KMS-11 (cell line): ENCODE measurements around the gene IFT88.

Source experiments
- H2AFZ ChIP-seq: fragments of 200-600 bp; sonication (generic); 2 replicates; pipeline ENCODE4 v1.6.1; 2016; ENCODE audit warnings: antibody characterized with exemption, mixed run types, low read depth
- H3K27ac ChIP-seq: fragments of 200-600 bp; sonication (generic); 2 replicates; pipeline ENCODE4 v1.6.1; 2016; ENCODE audit warnings: mild to moderate bottlenecking, mixed run types
- H3K27me3 ChIP-seq: fragments of 200-600 bp; sonication (generic); 2 replicates; pipeline ENCODE4 v1.6.1; 2017; ENCODE audit warnings: mild to moderate bottlenecking, low read depth, mixed run types, moderate library complexity; ENCODE audit not compliant: insufficient read depth
- H3K36me3 ChIP-seq: fragments of 200-600 bp; sonication (generic); 2 replicates; pipeline ENCODE4 v1.6.1; 2017; ENCODE audit warnings: mild to moderate bottlenecking, mixed run types; ENCODE audit not compliant: insufficient read depth
- H3K4me1 ChIP-seq: fragments of 200-600 bp; sonication (generic); 2 replicates; pipeline ENCODE4 v1.6.1; 2016; ENCODE audit warnings: mild to moderate bottlenecking, low read depth, mixed run types; ENCODE audit not compliant: poor library complexity, severe bottlenecking
- H3K4me2 ChIP-seq: fragments of 200-600 bp; sonication (generic); 2 replicates; pipeline ENCODE4 v1.7.0; 2016; ENCODE audit warnings: mild to moderate bottlenecking, mixed run types
- H3K4me3 ChIP-seq: fragments of 200-600 bp; sonication (generic); IDR thresholded peaks from 2 replicates; pipeline ENCODE4 v1.6.1; 2017; ENCODE audit warnings: low read depth, low read length, mixed read lengths; ENCODE audit not compliant: insufficient read depth
- H3K79me2 ChIP-seq: fragments of 200-600 bp; sonication (generic); 2 replicates; pipeline ENCODE4 v1.6.1; 2016; ENCODE audit warnings: low read depth, mixed run types; ENCODE audit not compliant: insufficient read depth
- H3K9ac ChIP-seq: fragments of 200-600 bp; sonication (generic); 2 replicates; pipeline ENCODE4 v1.6.1; 2016; ENCODE audit warnings: mild to moderate bottlenecking, mixed run types
- H4K20me1 ChIP-seq: fragments of 200-600 bp; sonication (generic); 2 replicates; pipeline ENCODE4 v1.6.1; 2016; ENCODE audit warnings: mild to moderate bottlenecking, mixed run types; ENCODE audit not compliant: insufficient read depth
- TF ChIP-seq, protein P1 (sequence below): fragments of 200-600 bp; sonication (generic); conservative IDR thresholded peaks from 2 replicates; pipeline ENCODE4 v1.6.1; 2017; ENCODE audit warnings: low read depth, mild to moderate bottlenecking, antibody characterized with exemption, low read length, moderate library complexity, mixed read lengths

Gene IFT88

DNA sequence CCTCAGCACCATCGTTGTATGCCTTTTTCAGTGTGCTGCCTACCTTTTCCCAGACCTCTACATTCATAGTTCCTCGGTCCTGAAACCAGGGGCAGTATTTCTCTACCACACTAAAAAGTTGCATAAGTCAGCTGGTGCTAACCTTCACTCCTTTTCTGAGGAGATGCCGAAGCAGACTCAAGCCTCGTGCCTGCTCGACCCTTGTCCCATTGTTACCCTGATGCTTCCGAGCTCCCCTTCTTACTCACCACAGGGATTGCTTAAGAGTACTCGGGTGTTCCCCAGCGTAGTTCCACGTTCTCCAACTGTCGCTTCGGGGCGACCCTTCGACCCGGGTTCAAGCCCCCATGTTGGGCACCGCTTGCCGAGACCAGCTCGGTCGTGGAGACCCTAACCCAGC is 117.6 kb downstream of the IFT88 start:
- Histone ChIP-seq H3K27me3 (no peaks in the 10 kb centered on the region), H3K4me3 (no peak overlapping the region), H3K27ac (no peak overlapping the region), H3K79me2 (no peaks in the 10 kb centered on the region), H3K4me1 (no peaks in the 10 kb centered on the region), H3K9ac (no peak overlapping the region), H3K36me3 (no peaks in the 10 kb centered on the region), H4K20me1 (no peaks in the 10 kb centered on the region), H3K4me2 (no peak overlapping the region), H2AFZ (no peak overlapping the region)
- TF ChIP-seq, protein P1, sequence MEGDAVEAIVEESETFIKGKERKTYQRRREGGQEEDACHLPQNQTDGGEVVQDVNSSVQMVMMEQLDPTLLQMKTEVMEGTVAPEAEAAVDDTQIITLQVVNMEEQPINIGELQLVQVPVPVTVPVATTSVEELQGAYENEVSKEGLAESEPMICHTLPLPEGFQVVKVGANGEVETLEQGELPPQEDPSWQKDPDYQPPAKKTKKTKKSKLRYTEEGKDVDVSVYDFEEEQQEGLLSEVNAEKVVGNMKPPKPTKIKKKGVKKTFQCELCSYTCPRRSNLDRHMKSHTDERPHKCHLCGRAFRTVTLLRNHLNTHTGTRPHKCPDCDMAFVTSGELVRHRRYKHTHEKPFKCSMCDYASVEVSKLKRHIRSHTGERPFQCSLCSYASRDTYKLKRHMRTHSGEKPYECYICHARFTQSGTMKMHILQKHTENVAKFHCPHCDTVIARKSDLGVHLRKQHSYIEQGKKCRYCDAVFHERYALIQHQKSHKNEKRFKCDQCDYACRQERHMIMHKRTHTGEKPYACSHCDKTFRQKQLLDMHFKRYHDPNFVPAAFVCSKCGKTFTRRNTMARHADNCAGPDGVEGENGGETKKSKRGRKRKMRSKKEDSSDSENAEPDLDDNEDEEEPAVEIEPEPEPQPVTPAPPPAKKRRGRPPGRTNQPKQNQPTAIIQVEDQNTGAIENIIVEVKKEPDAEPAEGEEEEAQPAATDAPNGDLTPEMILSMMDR, result no peak

DNA sequence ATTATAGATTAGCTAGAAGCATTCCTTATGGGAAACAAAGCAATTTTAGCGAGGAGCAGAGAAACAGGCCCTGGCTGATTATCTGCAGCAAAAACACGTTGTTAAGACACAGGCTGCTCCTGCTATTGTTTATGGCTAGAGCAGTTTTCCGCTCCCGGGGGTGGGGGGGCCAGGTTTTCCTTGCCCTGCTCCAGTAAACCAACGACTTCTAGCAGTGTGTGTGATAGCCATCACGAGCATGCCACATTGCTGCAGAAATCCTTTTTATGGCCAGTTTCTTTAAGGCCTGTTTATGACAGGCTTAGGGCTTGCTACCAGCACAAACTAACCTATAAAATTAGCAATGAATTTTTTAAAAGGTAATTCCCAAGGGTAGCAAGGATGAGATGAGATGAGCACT is 118.1 kb downstream of the IFT88 start:
- no peak overlapping the region for H2AFZ ChIP-seq

DNA sequence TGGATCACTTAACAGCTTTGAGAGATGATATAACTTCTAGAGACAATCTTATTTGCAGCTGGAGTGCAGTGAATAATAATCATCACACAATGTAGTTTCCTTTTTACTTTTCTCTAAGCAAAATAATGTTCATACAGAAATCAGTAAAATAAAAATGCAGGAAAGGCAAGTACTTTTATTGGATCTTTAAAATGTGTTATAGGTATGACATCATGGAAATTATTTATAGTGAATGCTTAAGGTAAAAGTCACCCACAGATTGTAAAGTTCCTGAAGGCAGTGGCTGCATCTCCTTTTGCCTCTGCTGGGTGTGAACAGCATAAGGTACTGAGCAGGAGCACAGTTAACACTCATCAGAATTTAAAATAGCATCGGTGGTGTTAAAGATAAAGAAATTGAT is 119.2 kb downstream of the IFT88 start:
- H4K20me1 ChIP-seq, result no peaks in the 10 kb centered on the region
- H2AFZ ChIP-seq, result no peak overlapping the region
- no peaks in the 10 kb centered on the region for H3K36me3 ChIP-seq
- TF ChIP-seq, protein P1, result no peak
- no peak overlapping the region for H3K4me2 ChIP-seq
- H3K4me3 ChIP-seq, result no peak overlapping the region
- no peak overlapping the region for H3K9ac ChIP-seq
- no peak overlapping the region for H3K27ac ChIP-seq
- no peaks in the 10 kb centered on the region for H3K4me1 ChIP-seq
- no peaks in the 10 kb centered on the region for H3K79me2 ChIP-seq
- H3K27me3 ChIP-seq, result no peaks in the 10 kb centered on the region

More for the DNA sequence above, 118.1 kb downstream of the IFT88 start:
- Histone ChIP-seq H3K27ac (no peak overlapping the region), H3K4me3 (no peak overlapping the region), H4K20me1 (no peaks in the 10 kb centered on the region), H3K27me3 (no peaks in the 10 kb centered on the region), H3K4me1 (no peaks in the 10 kb centered on the region), H3K36me3 (no peaks in the 10 kb centered on the region), H3K79me2 (no peaks in the 10 kb centered on the region), H3K9ac (no peak overlapping the region), H3K4me2 (no peak overlapping the region)
- TF ChIP-seq, protein P1, result no peak

DNA sequence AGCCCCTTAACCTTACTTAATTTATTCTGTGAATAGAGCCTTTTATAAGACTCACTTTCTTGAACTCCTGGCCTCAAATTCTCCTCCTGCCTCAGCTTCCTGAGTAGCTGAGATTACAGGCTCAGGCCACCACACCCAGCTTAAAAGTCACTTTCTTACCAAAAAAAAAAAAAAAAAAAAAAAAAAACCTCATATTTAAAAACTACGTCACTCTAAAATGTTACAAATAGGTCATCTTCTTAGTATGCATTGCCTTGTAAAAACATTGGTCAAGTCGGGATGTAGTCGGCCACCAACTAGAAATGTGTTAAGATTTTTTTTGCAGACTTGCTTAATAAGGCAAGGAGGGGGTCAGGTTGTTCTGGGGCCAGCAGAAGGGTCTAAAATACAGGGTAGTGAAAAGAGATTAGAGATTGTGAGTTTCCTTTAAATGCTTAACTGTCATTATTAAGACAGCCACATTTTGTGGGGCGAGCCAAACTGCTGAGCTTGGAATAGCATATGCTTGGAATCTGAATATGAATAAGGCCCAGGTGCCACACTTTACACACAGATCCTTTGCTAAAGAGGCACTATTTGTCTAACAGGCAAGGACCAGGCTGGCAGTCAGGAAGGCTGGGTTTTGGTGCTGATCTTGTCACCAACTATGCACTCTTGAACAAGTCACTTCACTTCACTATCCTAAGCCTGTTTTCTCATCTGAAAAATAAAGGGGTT is 120.1 kb downstream of the IFT88 start:
- Histone ChIP-seq H4K20me1 (no peaks in the 10 kb centered on the region), H3K27me3 (no peaks in the 10 kb centered on the region), H2AFZ (no peak overlapping the region), H3K4me2 (no peak overlapping the region), H3K4me1 (no peaks in the 10 kb centered on the region), H3K79me2 (no peaks in the 10 kb centered on the region), H3K27ac (no peak overlapping the region), H3K36me3 (no peaks in the 10 kb centered on the region), H3K9ac (no peak overlapping the region), H3K4me3 (no peak overlapping the region)
- TF ChIP-seq, protein P1, result no peak
